Stimulated activated CD4-positive, alpha-beta T cell treated with anti-CD3 and anti-CD28 coated beads, Interleukin-4, amount 100 ng/mL, for 4 hours (primary cell): ENCODE measurements around the gene ABCA5.
"Not testable (repeated sequence)": the region's sequence is repeated elsewhere in the genome, so short reads cannot be mapped to it uniquely, and the experiment has no call there.

Source experiments
- DNase-seq, 2 experiments: peaks; one replicate each; pipeline ENCODE4 v3.0.0-alpha.2; 2020

Gene ABCA5

GRCh38 chr17:69196105-69196653 is 130.8 kb downstream of the ABCA5 start:
- DNase-seq: not testable (repeated sequence)
